Type B pancreatic cell (in vitro differentiated cells): ENCODE measurements around the gene STXBP5. TPM values are rescaled to one million over a fixed set of nuclear protein-coding genes. Genes with fewer than 3 reads are reported as not detected.

ENCODE experiments used
- DNase-seq: peaks from one replicate; pipeline ENCODE4 v3.0.0; 2021; ENCODE audit warnings: mixed read lengths; ENCODE audit not compliant: unreplicated experiment; ENCODE audit errors: extremely low spot score
- H3K27ac Mint-ChIP-seq: 2 replicates; pipeline ENCODE4 v1.8.0; 2021; ENCODE audit warnings: mild to moderate bottlenecking, mixed read lengths
- H3K27me3 Mint-ChIP-seq: 2 replicates; pipeline ENCODE4 v1.8.0; 2021; ENCODE audit warnings: mixed read lengths
- H3K36me3 Mint-ChIP-seq: 2 replicates; pipeline ENCODE4 v1.8.0; 2021; ENCODE audit warnings: mixed read lengths
- H3K4me1 Mint-ChIP-seq: one replicate; pipeline ENCODE4 v1.8.0; 2021; ENCODE audit warnings: mixed read lengths; ENCODE audit not compliant: unreplicated experiment
- H3K4me3 Mint-ChIP-seq: 2 replicates; pipeline ENCODE4 v1.8.0; 2021; ENCODE audit warnings: mild to moderate bottlenecking, mixed read lengths
- H3K9me3 Mint-ChIP-seq: 2 replicates; pipeline ENCODE4 v1.8.0; 2021; ENCODE audit warnings: mixed read lengths
- CTCF ChIP-seq: fragments of 200-600 bp; sonication (generic); conservative IDR thresholded peaks from 2 replicates; pipeline ENCODE4 v1.5.0; 2021; ENCODE audit warnings: antibody characterized with exemption, mild to moderate bottlenecking
- total RNA-seq: library from RNA; stranded (reverse); gene quantifications from 2 replicates; pipeline ENCODE4 v1.2.1, GENCODE V29; 2021; ENCODE audit warnings: low replicate concordance

Gene STXBP5
- total RNA-seq, 1 donor from 2014 or later = 21.0 TPM

GRCh38 chr6:147395158-147395557 is 190.9 kb downstream of the STXBP5 start:
- no peak for TF ChIP-seq CTCF
- DNase-seq = no peak
- Mint-ChIP-seq H3K27me3 (no peaks in the 10 kb centered on the region), H3K36me3 (peaks cover 4% of the 10 kb centered on the region), H3K9me3 (no peaks in the 10 kb centered on the region), H3K27ac (no peak overlapping the region), H3K4me3 (no peak overlapping the region), H3K4me1 (peaks cover 3% of the 10 kb centered on the region)

GRCh38 chr6:147397306-147397705 is 193.1 kb downstream of the STXBP5 start:
- Mint-ChIP-seq H3K9me3 (peaks cover 8% of the 10 kb centered on the region), H3K4me3 (no peak overlapping the region), H3K27me3 (no peaks in the 10 kb centered on the region), H3K4me1 (no peaks in the 10 kb centered on the region), H3K36me3 (peaks cover 6% of the 10 kb centered on the region), H3K27ac (no peak overlapping the region)
- TF ChIP-seq CTCF = no peak
- no peak for DNase-seq

GRCh38 chr6:147400968-147401367 is 196.8 kb downstream of the STXBP5 start:
- no peak for DNase-seq
- no peak overlapping the region for H3K27ac Mint-ChIP-seq
- H3K9me3 Mint-ChIP-seq = peaks cover 10% of the 10 kb centered on the region
- H3K27me3 Mint-ChIP-seq = no peaks in the 10 kb centered on the region
- H3K36me3 Mint-ChIP-seq = peaks cover 7% of the 10 kb centered on the region
- H3K4me3 Mint-ChIP-seq = no peak overlapping the region
- TF ChIP-seq CTCF = no peak
- no peaks in the 10 kb centered on the region for H3K4me1 Mint-ChIP-seq

GRCh38 chr6:147401779-147402178 is 197.6 kb downstream of the STXBP5 start:
- peaks cover 7% of the 10 kb centered on the region for H3K36me3 Mint-ChIP-seq
- DNase-seq = no peak
- no peak overlapping the region for H3K4me3 Mint-ChIP-seq
- H3K27ac Mint-ChIP-seq = no peak overlapping the region
- H3K4me1 Mint-ChIP-seq = no peaks in the 10 kb centered on the region
- TF ChIP-seq CTCF = no peak
- peaks cover 10% of the 10 kb centered on the region for H3K9me3 Mint-ChIP-seq
- no peaks in the 10 kb centered on the region for H3K27me3 Mint-ChIP-seq

GRCh38 chr6:147406783-147407182 is 202.6 kb downstream of the STXBP5 start:
- Mint-ChIP-seq H3K4me1 (no peaks in the 10 kb centered on the region), H3K36me3 (peaks cover 3% of the 10 kb centered on the region), H3K27ac (no peak overlapping the region), H3K9me3 (peaks cover 4% of the 10 kb centered on the region), H3K4me3 (no peak overlapping the region), H3K27me3 (peaks cover 3% of the 10 kb centered on the region)
- no peak for DNase-seq
- TF ChIP-seq CTCF = no peak

- Mint-ChIP-seq H3K36me3 (no peaks in the 10 kb centered on the region), H3K27me3 (peaks cover 3% of the 10 kb centered on the region), H3K4me3 (no peak overlapping the region), H3K27ac (no peak overlapping the region), H3K4me1 (no peaks in the 10 kb centered on the region), H3K9me3 (peaks cover 6% of the 10 kb centered on the region)
- no peak for DNase-seq
- TF ChIP-seq CTCF = no peak
Measured at GRCh38 chr6:147407571-147407970, 203.4 kb downstream of the STXBP5 start.
